Glutamatergic neuron (in vitro differentiated cells): ENCODE measurements around the gene DDO. TPM values are rescaled to one million over a fixed set of nuclear protein-coding genes. Genes with fewer than 3 reads are reported as not detected.

Source experiments
- DNase-seq: peaks from one replicate; pipeline ENCODE4 v3.0.0; 2022
- H3K27ac Mint-ChIP-seq: one replicate; pipeline ENCODE4 v1.8.0; 2020; ENCODE audit warnings: mild to moderate bottlenecking, mixed read lengths, inconsistent platforms; ENCODE audit not compliant: unreplicated experiment
- H3K27me3 Mint-ChIP-seq: one replicate; pipeline ENCODE4 v1.8.0; 2020; ENCODE audit warnings: mild to moderate bottlenecking, moderate library complexity, mixed read lengths, inconsistent platforms; ENCODE audit not compliant: unreplicated experiment
- H3K36me3 Mint-ChIP-seq: one replicate; pipeline ENCODE4 v1.8.0; 2020; ENCODE audit warnings: mild to moderate bottlenecking, mixed read lengths, inconsistent platforms; ENCODE audit not compliant: unreplicated experiment
- H3K4me1 Mint-ChIP-seq: one replicate; pipeline ENCODE4 v1.8.0; 2020; ENCODE audit warnings: mild to moderate bottlenecking, low read depth, mixed read lengths, inconsistent platforms; ENCODE audit not compliant: unreplicated experiment
- H3K4me3 Mint-ChIP-seq: one replicate; pipeline ENCODE4 v1.8.0; 2020; ENCODE audit warnings: mild to moderate bottlenecking, mixed read lengths, inconsistent platforms; ENCODE audit not compliant: unreplicated experiment
- H3K9me3 Mint-ChIP-seq: one replicate; pipeline ENCODE4 v1.8.0; 2020; ENCODE audit warnings: mild to moderate bottlenecking, moderate library complexity, mixed read lengths, inconsistent platforms; ENCODE audit not compliant: unreplicated experiment
- long read RNA-seq: library from polyadenylated mRNA; unstranded; transcript quantifications from one replicate; pipeline ENCODE4 v2.0.0, GENCODE V29; 2020; ENCODE audit not compliant: unreplicated experiment
- total RNA-seq: library from RNA; stranded (reverse); fragmentation: NEBNext Ultra II Directional; extraction: Animal tissue kit (Norgen Biotek cat#: 25700); gene quantifications from one replicate; pipeline ENCODE4 v1.2.1, GENCODE V29; 2021; ENCODE audit not compliant: unreplicated experiment
- TF ChIP-seq, protein P1 (sequence below): fragments of 200-600 bp; sonication (generic); IDR thresholded peaks from one replicate; pipeline ENCODE4 v1.5.0; 2021; ENCODE audit not compliant: partially characterized antibody, unreplicated experiment

The DDO gene
- not detected for total RNA-seq
- long read RNA-seq: 0 reads

DNA sequence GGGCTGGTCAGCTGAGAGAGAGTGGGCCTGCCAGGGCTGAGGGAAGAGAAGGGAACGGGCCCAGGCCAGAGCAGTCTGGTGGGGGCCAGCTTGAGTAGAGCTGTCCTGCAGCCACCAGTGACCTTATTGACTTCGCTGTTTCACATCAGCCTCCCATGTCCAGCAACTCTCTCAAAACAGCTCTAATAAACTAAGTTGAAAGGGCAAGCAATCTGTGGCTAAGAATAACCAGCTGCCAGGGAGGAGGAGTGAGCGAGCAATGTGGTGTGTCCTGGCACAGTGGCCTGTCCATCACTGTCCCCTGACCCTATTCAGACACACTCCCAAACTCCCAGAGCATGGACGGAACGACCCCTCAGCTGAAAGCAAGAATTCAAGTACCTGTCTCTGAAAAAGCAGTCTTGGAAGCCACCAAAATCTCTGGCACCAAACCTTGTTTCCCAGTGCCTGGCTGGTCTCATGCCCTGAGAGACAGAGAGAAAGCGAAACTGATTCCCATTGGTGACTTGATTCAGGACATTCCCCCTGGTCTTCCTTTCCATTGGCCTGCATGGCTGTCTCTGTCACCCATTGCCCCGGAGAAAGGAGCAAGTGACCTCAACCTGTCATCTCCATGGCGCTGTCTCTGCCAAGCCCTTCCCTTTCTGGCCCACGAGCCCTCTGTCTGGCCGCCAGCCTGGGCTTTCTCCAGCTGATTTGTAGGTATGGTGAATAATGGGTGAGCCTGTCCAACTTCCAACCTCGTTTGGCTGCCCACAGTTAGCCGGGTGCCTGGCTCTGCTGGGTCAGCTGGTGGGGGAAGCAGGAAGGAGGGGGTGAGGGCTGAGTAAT lies at the start of gene DDO:
Gene DDO (minus strand): TSS at position 490 of the 831 bp plus-strand sequence. CDS start 2,113 bp downstream, outside the sequence.
- Mint-ChIP-seq H3K27me3 (peaks cover 2% of the 10 kb centered on the region), H3K27ac (no peak within 1 kb of the TSS), H3K4me1 (no peaks in the 10 kb centered on the region), H3K4me3 (no peak within 1 kb of the TSS), H3K9me3 (no peaks in the 10 kb centered on the region), H3K36me3 (no peaks in the 10 kb centered on the region)
- DNase-seq: no peak
- TF ChIP-seq, protein P1, sequence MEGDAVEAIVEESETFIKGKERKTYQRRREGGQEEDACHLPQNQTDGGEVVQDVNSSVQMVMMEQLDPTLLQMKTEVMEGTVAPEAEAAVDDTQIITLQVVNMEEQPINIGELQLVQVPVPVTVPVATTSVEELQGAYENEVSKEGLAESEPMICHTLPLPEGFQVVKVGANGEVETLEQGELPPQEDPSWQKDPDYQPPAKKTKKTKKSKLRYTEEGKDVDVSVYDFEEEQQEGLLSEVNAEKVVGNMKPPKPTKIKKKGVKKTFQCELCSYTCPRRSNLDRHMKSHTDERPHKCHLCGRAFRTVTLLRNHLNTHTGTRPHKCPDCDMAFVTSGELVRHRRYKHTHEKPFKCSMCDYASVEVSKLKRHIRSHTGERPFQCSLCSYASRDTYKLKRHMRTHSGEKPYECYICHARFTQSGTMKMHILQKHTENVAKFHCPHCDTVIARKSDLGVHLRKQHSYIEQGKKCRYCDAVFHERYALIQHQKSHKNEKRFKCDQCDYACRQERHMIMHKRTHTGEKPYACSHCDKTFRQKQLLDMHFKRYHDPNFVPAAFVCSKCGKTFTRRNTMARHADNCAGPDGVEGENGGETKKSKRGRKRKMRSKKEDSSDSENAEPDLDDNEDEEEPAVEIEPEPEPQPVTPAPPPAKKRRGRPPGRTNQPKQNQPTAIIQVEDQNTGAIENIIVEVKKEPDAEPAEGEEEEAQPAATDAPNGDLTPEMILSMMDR: no peak

GRCh38 chr6:110462884-110463481 lies 47.6 kb upstream of the DDO start:
- Mint-ChIP-seq H3K36me3 (peaks cover 17% of the 10 kb centered on the region), H3K27ac (no peak overlapping the region), H3K4me1 (no peaks in the 10 kb centered on the region), H3K4me3 (no peak overlapping the region), H3K27me3 (peaks cover 2% of the 10 kb centered on the region), H3K9me3 (peaks cover 7% of the 10 kb centered on the region)
- TF ChIP-seq, protein P1: no peak
- no peak for DNase-seq

- no peak for DNase-seq
- no peak overlapping the region for H3K27ac Mint-ChIP-seq
- TF ChIP-seq, protein P1: no peak
- H3K4me1 Mint-ChIP-seq: no peaks in the 10 kb centered on the region
- peaks cover 17% of the 10 kb centered on the region for H3K36me3 Mint-ChIP-seq
- peaks cover 7% of the 10 kb centered on the region for H3K9me3 Mint-ChIP-seq
- H3K27me3 Mint-ChIP-seq: peaks cover 2% of the 10 kb centered on the region
- no peak overlapping the region for H3K4me3 Mint-ChIP-seq
Observed at GRCh38 chr6:110461376-110461775, 46.0 kb upstream of the DDO start.

DNA sequence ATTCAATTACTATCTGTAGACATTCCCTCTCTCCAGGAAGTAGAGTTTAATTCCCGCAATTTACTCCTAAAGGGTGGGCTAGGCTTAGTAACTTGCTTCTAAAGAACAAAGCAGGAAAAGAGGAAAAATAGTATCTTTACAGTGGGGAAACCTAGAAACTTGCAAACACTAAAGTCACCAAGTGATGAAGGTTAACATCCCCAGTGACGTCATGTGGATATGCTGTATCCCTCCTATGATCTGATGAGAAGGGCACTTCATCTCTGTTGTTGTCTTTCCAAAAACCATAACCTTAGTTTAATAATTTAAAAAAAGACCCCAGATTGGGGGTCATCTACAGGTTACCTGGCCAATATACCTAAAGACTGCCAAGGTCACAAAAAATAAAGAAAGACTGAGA lies 43.8 kb upstream of the DDO start:
- Mint-ChIP-seq H3K4me1 (no peaks in the 10 kb centered on the region), H3K36me3 (peaks cover 10% of the 10 kb centered on the region), H3K27ac (no peak overlapping the region), H3K27me3 (peaks cover 2% of the 10 kb centered on the region), H3K9me3 (peaks cover 7% of the 10 kb centered on the region), H3K4me3 (no peak overlapping the region)
- no peak for DNase-seq
- TF ChIP-seq, protein P1: no peak

GRCh38 chr6:110458476-110458875 lies 43.1 kb upstream of the DDO start:
- Mint-ChIP-seq H3K9me3 (peaks cover 7% of the 10 kb centered on the region), H3K27ac (no peak overlapping the region), H3K36me3 (peaks cover 10% of the 10 kb centered on the region), H3K27me3 (peaks cover 2% of the 10 kb centered on the region), H3K4me3 (no peak overlapping the region), H3K4me1 (no peaks in the 10 kb centered on the region)
- no peak for DNase-seq
- TF ChIP-seq, protein P1: no peak
